ENCODE data around the gene DDX31.

The DDX31 gene

DNA sequence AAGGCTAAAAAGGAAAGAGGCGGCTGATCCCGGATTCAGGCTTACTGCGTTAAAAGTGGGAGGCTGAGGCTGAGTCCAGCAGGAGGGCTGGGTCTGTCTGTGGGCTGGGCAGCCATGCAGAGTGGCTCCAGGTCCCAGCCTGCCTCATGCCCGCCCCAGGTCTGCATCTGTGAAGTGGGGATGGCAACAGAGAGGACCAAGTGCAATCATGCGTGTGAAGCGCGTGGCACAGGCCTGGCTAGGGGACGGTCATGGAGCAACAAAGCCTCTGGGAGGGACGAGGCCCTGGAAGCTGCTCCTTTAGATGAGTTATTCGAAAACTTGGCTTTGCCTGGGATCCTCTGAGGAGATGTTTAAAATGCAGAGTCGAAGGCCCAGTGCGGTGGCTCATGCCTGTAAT, 117.7 kb downstream of the DDX31 start:
- no peak for FAIRE-seq

GRCh38 chr9:132551556-132551955, 118.2 kb downstream of the DDX31 start:
- no peak for DNase-seq (ENCODE audit: insufficient read length, low spot score)
- FAIRE-seq: no peak

More for the DNA sequence above, 117.7 kb downstream of the DDX31 start:
- DNase-seq (ENCODE audit: insufficient read length, low spot score): no peak

- peak; percentile 36 for DNase-seq (ENCODE audit: insufficient read length, low spot score)
- no peak for FAIRE-seq
Measured at GRCh38 chr9:132548751-132549640, 120.8 kb downstream of the DDX31 start.

GRCh38 chr9:132547976-132548730, 121.6 kb downstream of the DDX31 start:
- FAIRE-seq (no peak), DNase-seq (ENCODE audit: insufficient read length, low spot score) (no peak)

DNA sequence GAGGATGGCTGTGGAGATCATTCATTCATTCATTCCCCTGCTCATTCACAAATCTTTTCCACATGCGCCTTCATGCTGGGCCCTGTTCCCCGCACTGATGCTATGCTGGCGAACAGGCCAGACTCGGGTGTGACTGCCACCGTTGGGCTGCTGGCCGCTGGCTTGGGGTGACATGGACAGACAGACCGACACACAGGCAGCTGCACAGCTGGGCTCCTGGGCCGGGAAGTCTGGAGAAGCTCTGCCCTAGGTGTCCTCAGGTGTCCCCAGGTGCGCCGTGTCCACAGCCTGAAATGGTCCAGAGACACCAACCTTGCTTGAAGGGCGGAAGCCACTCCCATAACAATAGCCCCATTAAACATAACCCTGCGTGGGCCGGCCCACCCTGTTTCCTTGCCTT, 122.3 kb downstream of the DDX31 start:
- no peak for FAIRE-seq
- no peak for DNase-seq (ENCODE audit: insufficient read length, low spot score)

DNA sequence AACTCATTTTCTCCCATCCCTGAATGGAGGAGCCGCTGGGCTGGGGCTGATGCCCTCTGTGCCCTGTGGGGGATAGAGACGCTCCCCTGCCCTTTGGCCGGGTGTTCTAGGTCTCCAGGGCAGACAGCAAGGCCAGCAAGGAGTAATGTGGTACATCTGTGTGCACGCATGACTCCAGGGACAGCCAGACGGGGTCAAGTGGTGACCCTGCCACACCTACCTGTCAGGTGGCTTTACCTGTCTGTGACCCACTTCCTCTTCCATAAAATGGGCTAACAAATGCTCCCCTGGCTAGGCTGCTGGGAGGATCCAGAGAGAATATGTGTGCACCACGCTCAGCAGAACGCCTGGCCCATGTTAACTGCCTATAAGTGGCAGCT, 122.7 kb downstream of the DDX31 start:
- DNase-seq (ENCODE audit: insufficient read length, low spot score) (no peak), FAIRE-seq (no peak)

GRCh38 chr9:132546148-132547051, 123.4 kb downstream of the DDX31 start:
- no peak for DNase-seq (ENCODE audit: insufficient read length, low spot score)
- no peak for FAIRE-seq

DNA sequence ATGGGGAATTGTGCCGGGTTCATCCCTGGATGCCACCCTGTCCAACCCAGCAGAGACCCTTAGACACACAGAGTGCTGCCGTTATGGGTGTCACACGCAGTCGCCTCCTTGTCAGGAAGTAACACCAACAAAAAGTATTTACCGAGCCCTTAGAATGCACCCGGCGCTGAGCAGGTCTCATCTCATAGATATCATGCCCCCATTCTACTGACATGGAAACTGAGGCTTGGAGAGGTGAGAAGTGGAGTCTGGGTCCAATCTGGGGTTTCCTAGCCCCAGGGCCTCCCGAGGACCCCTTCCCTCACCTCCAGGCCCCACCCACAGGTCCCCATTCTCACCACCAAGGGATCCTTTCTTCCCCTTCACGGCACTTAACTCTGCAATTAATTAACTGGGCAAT, 124.2 kb downstream of the DDX31 start:
- FAIRE-seq: no peak
- DNase-seq (ENCODE audit: insufficient read length, low spot score): no peak

DNA sequence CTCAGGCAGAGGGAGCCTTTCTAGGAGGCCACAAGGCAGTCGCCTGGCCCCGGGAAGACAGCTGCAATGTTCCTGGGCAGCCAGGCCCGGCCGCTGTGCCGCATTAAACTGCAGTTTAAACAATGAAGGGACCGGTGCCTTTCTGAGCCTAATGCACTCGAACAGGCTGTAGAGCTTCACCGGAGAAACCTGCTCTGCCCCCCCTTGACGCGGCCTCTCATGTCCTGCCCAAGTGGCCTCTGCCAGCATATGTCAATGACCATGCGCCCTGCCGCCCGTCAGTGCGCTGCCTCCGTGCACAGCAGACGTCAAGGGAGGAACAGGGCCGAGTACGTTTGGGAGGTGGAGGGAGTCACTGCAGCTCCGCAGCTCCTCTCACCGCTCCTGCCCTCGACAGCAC, 125.8 kb downstream of the DDX31 start:
- DNase-seq (ENCODE audit: insufficient read length, low spot score): no peak
- no peak for FAIRE-seq

DNA sequence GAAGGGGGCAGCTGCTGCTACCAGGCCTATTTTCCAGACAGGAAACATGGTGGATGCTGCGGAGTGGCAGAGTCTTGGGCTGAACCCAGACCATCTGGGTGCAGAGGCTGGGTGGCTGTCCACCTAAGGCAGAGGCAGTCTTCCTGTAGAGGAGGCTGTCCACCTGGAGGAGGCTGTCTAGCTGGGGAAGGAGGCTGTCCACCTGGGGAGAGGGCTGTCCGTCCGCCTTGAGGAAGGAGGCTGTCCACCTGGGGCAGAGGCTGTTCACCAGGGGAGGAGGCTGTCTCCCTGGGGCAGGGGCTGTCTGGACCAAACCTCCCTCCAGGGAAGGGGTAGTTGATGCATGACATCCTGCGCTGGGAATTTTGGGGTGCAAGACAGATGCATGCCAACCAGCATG, 126.5 kb downstream of the DDX31 start:
- DNase-seq (ENCODE audit: insufficient read length, low spot score): no peak

More for the DNA sequence above, 126.5 kb downstream of the DDX31 start:
- FAIRE-seq: no peak
